ENCODE measurements around the gene INO80E. TPM values are rescaled to one million over a fixed set of nuclear protein-coding genes. Genes with fewer than 3 reads are reported as not detected.

INO80E gene
- total RNA-seq, 3 donors from 2014 or later = 103 to 113 (median 112) TPM

- ATAC-seq (peak; percentile 47 to 59), DNase-seq (peak; percentile 66)
- no peaks in the 10 kb centered on the region for H3K27me3 Mint-ChIP-seq (ENCODE audit: low read depth)
- H3K36me3 Mint-ChIP-seq (ENCODE audit: insufficient read depth) = peaks cover 23% of the 10 kb centered on the region
- H3K4me3 Mint-ChIP-seq = peak overlapping the region; percentile 98
- no peaks in the 10 kb centered on the region for H3K9me3 Mint-ChIP-seq
- peaks cover 36% of the 10 kb centered on the region for H3K4me1 Mint-ChIP-seq (ENCODE audit: low read depth)
Observed at GRCh38 chr16:29994600-29995323, 1.3 kb upstream of the INO80E start.

DNA sequence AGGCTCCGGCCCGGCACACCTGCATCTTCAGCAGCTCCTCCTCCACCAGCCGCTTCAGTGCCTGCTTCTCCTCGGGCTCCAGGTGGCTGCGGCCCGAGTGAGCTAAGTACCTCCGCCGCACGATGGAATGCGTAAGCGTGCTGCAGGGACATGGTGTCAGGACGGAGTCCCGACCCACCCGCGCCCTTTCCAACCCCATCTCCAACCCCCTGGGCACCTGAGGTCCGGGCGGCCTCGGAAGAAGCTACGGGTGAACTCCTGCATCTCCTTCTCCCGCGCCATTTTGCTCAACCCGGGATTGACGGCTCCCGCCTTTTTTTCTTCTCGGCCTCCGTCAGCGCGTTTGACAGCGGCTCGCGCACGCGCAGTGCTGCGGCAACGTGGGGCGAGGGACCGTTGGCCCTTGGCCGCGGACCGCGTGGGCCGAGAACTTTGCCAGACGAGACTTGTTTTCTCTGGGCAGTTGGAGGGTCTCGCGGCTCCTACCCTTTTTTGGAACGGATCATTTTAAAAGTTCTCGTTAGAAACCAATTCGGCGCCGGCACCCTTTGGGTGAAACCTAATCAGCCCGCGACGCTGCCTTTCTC lies 624 bp upstream of the INO80E start, which contains the start of gene HIRIP3:
Gene HIRIP3, minus strand, starts transcription at position 294 of the 587 bp plus-strand sequence. Its CDS starts 12 bp downstream, at position 282.
- peak; percentile 79 for DNase-seq
- H3K4me3 Mint-ChIP-seq = peak within 1 kb of the TSS; percentile 98
- H3K27me3 Mint-ChIP-seq (ENCODE audit: low read depth) = no peaks in the 10 kb centered on the region
- no peaks in the 10 kb centered on the region for H3K9me3 Mint-ChIP-seq
- peaks cover 21% of the 10 kb centered on the region for H3K36me3 Mint-ChIP-seq (ENCODE audit: insufficient read depth)
- ATAC-seq = peak; percentile 64 to 72
- H3K4me1 Mint-ChIP-seq (ENCODE audit: low read depth) = peaks cover 36% of the 10 kb centered on the region

DNA sequence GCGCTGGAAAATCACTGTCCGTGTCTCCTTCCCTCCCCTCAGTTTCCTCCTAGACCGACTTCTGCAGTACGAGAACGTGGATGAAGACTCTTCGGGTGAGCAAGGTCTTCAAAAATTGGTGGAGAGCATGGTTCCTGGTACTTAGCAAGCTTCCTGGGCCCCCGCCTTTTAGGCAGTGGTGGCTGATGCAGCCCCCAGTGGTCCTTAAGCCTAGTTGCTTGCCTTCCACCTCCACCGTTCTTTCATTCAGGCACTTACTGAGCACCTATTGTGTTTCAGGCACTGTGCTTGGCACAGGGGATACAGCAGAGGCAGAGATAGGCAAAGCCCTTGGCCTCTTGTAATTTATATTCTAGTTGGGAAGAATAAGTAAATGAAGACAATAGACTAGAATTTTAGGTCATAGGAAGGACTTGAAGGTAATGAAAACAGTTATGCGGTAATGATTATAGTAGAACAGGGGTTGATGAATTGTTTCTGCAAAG lies 767 bp downstream of the INO80E start:
- Mint-ChIP-seq H3K9me3 (no peaks in the 10 kb centered on the region), H3K4me1 (ENCODE audit: low read depth) (peaks cover 36% of the 10 kb centered on the region), H3K27me3 (ENCODE audit: low read depth) (no peaks in the 10 kb centered on the region), H3K4me3 (peak overlapping the region; percentile 98), H3K36me3 (ENCODE audit: insufficient read depth) (peaks cover 21% of the 10 kb centered on the region)
- DNase-seq = no peak
- no peak for ATAC-seq

GRCh38 chr16:29999605-30000004 lies 3.6 kb downstream of the INO80E start:
- ATAC-seq = no peak
- no peak overlapping the region for H3K4me3 Mint-ChIP-seq
- no peak for DNase-seq
- peaks cover 27% of the 10 kb centered on the region for H3K4me1 Mint-ChIP-seq (ENCODE audit: low read depth)
- H3K9me3 Mint-ChIP-seq = no peaks in the 10 kb centered on the region
- peaks cover 11% of the 10 kb centered on the region for H3K36me3 Mint-ChIP-seq (ENCODE audit: insufficient read depth)
- H3K27me3 Mint-ChIP-seq (ENCODE audit: low read depth) = no peaks in the 10 kb centered on the region

GRCh38 chr16:30000735-30001631 lies 4.9 kb downstream of the INO80E start:
- Mint-ChIP-seq H3K4me3 (no peak overlapping the region), H3K4me1 (ENCODE audit: low read depth) (peaks cover 15% of the 10 kb centered on the region), H3K27me3 (ENCODE audit: low read depth) (no peaks in the 10 kb centered on the region), H3K36me3 (ENCODE audit: insufficient read depth) (peaks cover 11% of the 10 kb centered on the region), H3K9me3 (no peaks in the 10 kb centered on the region)
- ATAC-seq (no peak), DNase-seq (no peak)

GRCh38 chr16:30002614-30003346 lies 6.7 kb downstream of the INO80E start:
- Mint-ChIP-seq H3K27me3 (ENCODE audit: low read depth) (no peaks in the 10 kb centered on the region), H3K36me3 (ENCODE audit: insufficient read depth) (peaks cover 11% of the 10 kb centered on the region), H3K9me3 (no peaks in the 10 kb centered on the region), H3K4me3 (no peak overlapping the region), H3K4me1 (ENCODE audit: low read depth) (peaks cover 8% of the 10 kb centered on the region)
- DNase-seq = no peak
- ATAC-seq = no peak

- Mint-ChIP-seq H3K4me1 (ENCODE audit: low read depth) (peaks cover 3% of the 10 kb centered on the region), H3K36me3 (ENCODE audit: insufficient read depth) (peaks cover 8% of the 10 kb centered on the region), H3K9me3 (no peaks in the 10 kb centered on the region), H3K27me3 (ENCODE audit: low read depth) (peaks cover 4% of the 10 kb centered on the region), H3K4me3 (no peak overlapping the region)
- DNase-seq (no peak), ATAC-seq (no peak)
Observed at GRCh38 chr16:30003670-30004423, 7.8 kb downstream of the INO80E start.

DNA sequence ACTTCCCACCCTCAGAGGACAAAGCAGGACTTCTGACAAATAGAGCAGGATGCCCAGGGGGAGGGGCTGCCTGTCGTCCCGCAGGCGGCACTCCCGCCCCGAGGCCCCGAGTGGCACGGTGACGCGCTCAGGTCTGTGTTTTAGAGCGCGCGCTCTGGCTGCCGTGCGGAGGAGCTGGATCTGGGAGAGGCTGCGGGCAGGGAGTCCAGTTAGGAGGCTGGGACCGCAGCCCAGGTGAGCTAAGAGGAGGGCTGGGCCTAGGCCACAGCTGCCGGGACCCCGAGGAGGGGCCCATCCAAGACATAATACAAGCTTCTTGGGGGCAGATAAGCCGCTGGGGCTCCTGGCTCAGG lies 8.4 kb downstream of the INO80E start:
- ATAC-seq (no peak), DNase-seq (no peak)
- peaks cover 3% of the 10 kb centered on the region for H3K36me3 Mint-ChIP-seq (ENCODE audit: insufficient read depth)
- peaks cover 4% of the 10 kb centered on the region for H3K27me3 Mint-ChIP-seq (ENCODE audit: low read depth)
- H3K4me1 Mint-ChIP-seq (ENCODE audit: low read depth) = peaks cover 3% of the 10 kb centered on the region
- H3K9me3 Mint-ChIP-seq = no peaks in the 10 kb centered on the region
- no peak overlapping the region for H3K4me3 Mint-ChIP-seq

GRCh38 chr16:30004811-30005242 lies 8.8 kb downstream of the INO80E start:
- Mint-ChIP-seq H3K36me3 (ENCODE audit: insufficient read depth) (no peaks in the 10 kb centered on the region), H3K9me3 (no peaks in the 10 kb centered on the region), H3K4me3 (no peak overlapping the region), H3K27me3 (ENCODE audit: low read depth) (peaks cover 4% of the 10 kb centered on the region), H3K4me1 (ENCODE audit: low read depth) (no peaks in the 10 kb centered on the region)
- ATAC-seq = no peak
- no peak for DNase-seq

GRCh38 chr16:30005341-30006094 lies 9.5 kb downstream of the INO80E start:
- Mint-ChIP-seq H3K36me3 (ENCODE audit: insufficient read depth) (no peaks in the 10 kb centered on the region), H3K9me3 (no peaks in the 10 kb centered on the region), H3K27me3 (ENCODE audit: low read depth) (peaks cover 10% of the 10 kb centered on the region), H3K4me1 (ENCODE audit: low read depth) (peaks cover 4% of the 10 kb centered on the region), H3K4me3 (no peak overlapping the region)
- ATAC-seq = peak; percentile 58 to 59
- peak; percentile 27 for DNase-seq

DNA sequence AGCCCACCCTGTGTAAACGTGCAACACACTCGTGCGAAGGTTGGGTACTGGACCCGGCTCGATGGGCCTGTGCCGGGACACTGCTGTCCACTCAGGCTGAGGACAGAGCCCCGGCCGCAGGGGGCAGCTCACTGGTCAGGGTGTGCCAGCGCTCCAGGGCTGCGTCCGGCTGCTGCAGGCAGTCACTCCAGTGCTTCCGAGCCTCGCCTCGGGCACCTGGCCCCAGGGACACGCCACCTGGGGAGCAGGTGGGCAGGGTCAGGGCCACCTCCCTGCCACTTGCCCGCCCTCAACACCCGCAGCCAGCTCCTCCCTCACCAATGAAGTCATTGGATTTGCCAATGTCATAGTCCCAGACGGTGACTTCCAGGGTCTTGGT lies 10.0 kb downstream of the INO80E start:
- Mint-ChIP-seq H3K27me3 (ENCODE audit: low read depth) (peaks cover 11% of the 10 kb centered on the region), H3K36me3 (ENCODE audit: insufficient read depth) (no peaks in the 10 kb centered on the region), H3K4me1 (ENCODE audit: low read depth) (peaks cover 5% of the 10 kb centered on the region), H3K4me3 (no peak overlapping the region), H3K9me3 (no peaks in the 10 kb centered on the region)
- no peak for DNase-seq
- ATAC-seq = no peak

DNA sequence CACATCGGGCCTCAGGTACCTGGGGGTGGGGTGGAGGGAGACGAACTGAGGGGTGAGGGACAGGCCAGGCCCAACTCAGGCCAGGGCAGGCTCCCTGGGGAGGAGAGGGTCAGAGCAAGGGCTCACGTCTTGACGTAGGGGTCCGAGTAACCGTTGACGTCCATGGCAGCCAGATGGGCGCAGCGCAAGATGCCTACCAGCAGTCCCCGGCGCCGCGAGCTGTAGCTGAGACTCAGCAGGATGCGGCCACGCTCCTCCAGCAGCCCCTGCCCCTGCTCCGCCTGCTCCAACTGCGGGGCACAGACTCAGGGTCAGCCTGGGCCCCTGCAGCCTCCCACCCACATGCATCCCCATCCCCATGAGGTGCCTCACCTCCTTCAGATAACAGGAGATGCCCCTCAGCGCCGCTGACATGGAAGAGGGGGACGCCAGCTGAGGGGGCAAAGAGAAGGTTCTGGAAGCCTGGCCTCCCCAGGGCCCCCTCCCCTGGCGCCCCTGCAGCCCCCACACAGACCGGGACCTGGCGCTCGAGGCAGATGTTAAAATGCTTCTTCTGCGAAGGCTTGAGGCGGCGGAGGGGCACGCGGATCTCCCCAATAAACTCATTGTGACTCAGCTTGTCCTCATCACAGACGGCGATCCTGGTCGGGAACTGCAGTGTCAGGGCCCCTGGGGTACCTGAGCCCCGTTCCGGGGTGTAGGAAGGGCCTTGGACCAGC lies 10.8 kb downstream of the INO80E start:
- Mint-ChIP-seq H3K9me3 (no peaks in the 10 kb centered on the region), H3K36me3 (ENCODE audit: insufficient read depth) (no peaks in the 10 kb centered on the region), H3K4me3 (no peak overlapping the region), H3K27me3 (ENCODE audit: low read depth) (peaks cover 13% of the 10 kb centered on the region), H3K4me1 (ENCODE audit: low read depth) (peaks cover 5% of the 10 kb centered on the region)
- ATAC-seq (no peak), DNase-seq (no peak)

All from activated T-cell treated with anti-CD3 and anti-CD28 coated beads, Interleukin-2, amount 50 U/mL, for 4 hours (primary cell).